Astrocyte (in vitro differentiated cells and primary cell): ENCODE data around the gene ELK4. TPM values are rescaled to one million over a fixed set of nuclear protein-coding genes. Genes with fewer than 3 reads are reported as not detected.

Experiments used
- DNase-seq: peaks from one replicate; pipeline ENCODE4 v3.0.0-alpha.2; 2010; ENCODE audit warnings: low read depth
- FAIRE-seq: peaks from 2 replicates; lab custom pipeline; 2011; peaks lifted over from hg19 to GRCh38; lab: Jason Lieb, UNC
- H2AFZ ChIP-seq: 2 replicates; pipeline ENCODE4 v1.6.0; 2012; ENCODE audit warnings: low read depth, low read length, inconsistent platforms
- H3K27ac ChIP-seq: 2 replicates; pipeline ENCODE4 v1.5.1; 2011; ENCODE audit warnings: low read depth, low read length, inconsistent platforms
- H3K27me3 ChIP-seq: 2 replicates; pipeline ENCODE4 v1.6.0; 2011; ENCODE audit warnings: low read length, inconsistent platforms; ENCODE audit not compliant: insufficient read depth
- H3K36me3 ChIP-seq: 2 replicates; pipeline ENCODE4 v1.5.1; 2011; ENCODE audit warnings: low read length, inconsistent platforms; ENCODE audit not compliant: insufficient read depth
- H3K4me1 ChIP-seq: 2 replicates; pipeline ENCODE4 v1.5.1; 2011; ENCODE audit warnings: low read length, inconsistent platforms; ENCODE audit not compliant: insufficient read depth
- H3K4me2 ChIP-seq: 2 replicates; pipeline ENCODE4 v1.6.0; 2012; ENCODE audit warnings: low read length, inconsistent platforms
- H3K4me3 ChIP-seq: 2 replicates; pipeline ENCODE4 v1.5.1; 2011; ENCODE audit warnings: low read depth, mild to moderate bottlenecking, low read length, inconsistent platforms; ENCODE audit not compliant: insufficient read depth
- H3K79me2 ChIP-seq: 2 replicates; pipeline ENCODE4 v1.6.0; 2012; ENCODE audit warnings: mild to moderate bottlenecking, low read length, inconsistent platforms; ENCODE audit not compliant: insufficient read depth
- H3K9ac ChIP-seq: 2 replicates; pipeline ENCODE4 v1.6.0; 2012; ENCODE audit warnings: mild to moderate bottlenecking, low read length, inconsistent platforms
- H3K9me3 ChIP-seq: 2 replicates; pipeline ENCODE4 v1.5.1; 2012; ENCODE audit warnings: low read depth, mild to moderate bottlenecking, low read length, inconsistent platforms; ENCODE audit not compliant: insufficient read depth
- H4K20me1 ChIP-seq: 2 replicates; pipeline ENCODE4 v1.6.0; 2012; ENCODE audit warnings: low read length, inconsistent platforms; ENCODE audit not compliant: insufficient read depth
- H3K27ac Mint-ChIP-seq: one replicate; pipeline ENCODE4 v1.8.0; 2021; ENCODE audit warnings: mild to moderate bottlenecking, mixed read lengths; ENCODE audit not compliant: unreplicated experiment
- H3K27me3 Mint-ChIP-seq: one replicate; pipeline ENCODE4 v1.8.0; 2021; ENCODE audit warnings: low read depth, mixed read lengths; ENCODE audit not compliant: unreplicated experiment
- H3K36me3 Mint-ChIP-seq: one replicate; pipeline ENCODE4 v1.8.0; 2021; ENCODE audit warnings: low read depth, mixed read lengths; ENCODE audit not compliant: unreplicated experiment
- H3K4me1 Mint-ChIP-seq: one replicate; pipeline ENCODE4 v1.8.0; 2021; ENCODE audit warnings: low read depth, mixed read lengths; ENCODE audit not compliant: unreplicated experiment
- H3K4me3 Mint-ChIP-seq: one replicate; pipeline ENCODE4 v1.8.0; 2021; ENCODE audit warnings: mild to moderate bottlenecking, moderate library complexity, mixed read lengths; ENCODE audit not compliant: unreplicated experiment
- H3K9me3 Mint-ChIP-seq: one replicate; pipeline ENCODE4 v1.8.0; 2021; ENCODE audit warnings: mild to moderate bottlenecking, mixed read lengths; ENCODE audit not compliant: unreplicated experiment
- EZH2 ChIP-seq: IDR thresholded peaks from 2 replicates; pipeline ENCODE4 v1.6.1; 2012; ENCODE audit warnings: mild to moderate bottlenecking, low read length, inconsistent platforms; ENCODE audit not compliant: insufficient read depth
- total RNA-seq: library from RNA; stranded (reverse); gene quantifications from 2 replicates; pipeline ENCODE4 v1.2.1, GENCODE V29; 2021
- TF ChIP-seq, protein P1 (sequence below): IDR thresholded peaks from 2 replicates; pipeline ENCODE4 v1.5.1; 2011; ENCODE audit warnings: low read depth, mild to moderate bottlenecking, inconsistent platforms, low read length, moderate library complexity; ENCODE audit not compliant: insufficient read depth

The ELK4 gene
- total RNA-seq, 1 donor from 2014 or later: 31.3 TPM

- DNase-seq (peak; percentile 98), FAIRE-seq (no peak)
- H3K27me3 ChIP-seq: no peaks in the 10 kb centered on the region
- peak overlapping the region; percentile 38 for H3K4me3 ChIP-seq
- H3K4me1 Mint-ChIP-seq: peaks cover 25% of the 10 kb centered on the region
- peak overlapping the region; percentile 89 for H3K27ac Mint-ChIP-seq
- peak overlapping the region; percentile 72 for H3K9ac ChIP-seq
- no peaks in the 10 kb centered on the region for H3K79me2 ChIP-seq
- H3K9me3 ChIP-seq: no peaks in the 10 kb centered on the region
- no peak overlapping the region for H3K4me3 Mint-ChIP-seq
- no peaks in the 10 kb centered on the region for H4K20me1 ChIP-seq
- H3K4me1 ChIP-seq: peaks cover 30% of the 10 kb centered on the region
- no peaks in the 10 kb centered on the region for H3K27me3 Mint-ChIP-seq
- TF ChIP-seq, protein P1, sequence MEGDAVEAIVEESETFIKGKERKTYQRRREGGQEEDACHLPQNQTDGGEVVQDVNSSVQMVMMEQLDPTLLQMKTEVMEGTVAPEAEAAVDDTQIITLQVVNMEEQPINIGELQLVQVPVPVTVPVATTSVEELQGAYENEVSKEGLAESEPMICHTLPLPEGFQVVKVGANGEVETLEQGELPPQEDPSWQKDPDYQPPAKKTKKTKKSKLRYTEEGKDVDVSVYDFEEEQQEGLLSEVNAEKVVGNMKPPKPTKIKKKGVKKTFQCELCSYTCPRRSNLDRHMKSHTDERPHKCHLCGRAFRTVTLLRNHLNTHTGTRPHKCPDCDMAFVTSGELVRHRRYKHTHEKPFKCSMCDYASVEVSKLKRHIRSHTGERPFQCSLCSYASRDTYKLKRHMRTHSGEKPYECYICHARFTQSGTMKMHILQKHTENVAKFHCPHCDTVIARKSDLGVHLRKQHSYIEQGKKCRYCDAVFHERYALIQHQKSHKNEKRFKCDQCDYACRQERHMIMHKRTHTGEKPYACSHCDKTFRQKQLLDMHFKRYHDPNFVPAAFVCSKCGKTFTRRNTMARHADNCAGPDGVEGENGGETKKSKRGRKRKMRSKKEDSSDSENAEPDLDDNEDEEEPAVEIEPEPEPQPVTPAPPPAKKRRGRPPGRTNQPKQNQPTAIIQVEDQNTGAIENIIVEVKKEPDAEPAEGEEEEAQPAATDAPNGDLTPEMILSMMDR: no peak
- no peak for TF ChIP-seq EZH2
- peaks cover 6% of the 10 kb centered on the region for H3K36me3 Mint-ChIP-seq
- H3K4me2 ChIP-seq: peak overlapping the region; percentile 79
- H3K36me3 ChIP-seq: no peaks in the 10 kb centered on the region
- H3K9me3 Mint-ChIP-seq: no peaks in the 10 kb centered on the region
- peak overlapping the region; percentile 88 for H3K27ac ChIP-seq
- H2AFZ ChIP-seq: peak overlapping the region; percentile 25
Observed at GRCh38 chr1:205598841-205599668, 32.8 kb downstream of the ELK4 start.

DNA sequence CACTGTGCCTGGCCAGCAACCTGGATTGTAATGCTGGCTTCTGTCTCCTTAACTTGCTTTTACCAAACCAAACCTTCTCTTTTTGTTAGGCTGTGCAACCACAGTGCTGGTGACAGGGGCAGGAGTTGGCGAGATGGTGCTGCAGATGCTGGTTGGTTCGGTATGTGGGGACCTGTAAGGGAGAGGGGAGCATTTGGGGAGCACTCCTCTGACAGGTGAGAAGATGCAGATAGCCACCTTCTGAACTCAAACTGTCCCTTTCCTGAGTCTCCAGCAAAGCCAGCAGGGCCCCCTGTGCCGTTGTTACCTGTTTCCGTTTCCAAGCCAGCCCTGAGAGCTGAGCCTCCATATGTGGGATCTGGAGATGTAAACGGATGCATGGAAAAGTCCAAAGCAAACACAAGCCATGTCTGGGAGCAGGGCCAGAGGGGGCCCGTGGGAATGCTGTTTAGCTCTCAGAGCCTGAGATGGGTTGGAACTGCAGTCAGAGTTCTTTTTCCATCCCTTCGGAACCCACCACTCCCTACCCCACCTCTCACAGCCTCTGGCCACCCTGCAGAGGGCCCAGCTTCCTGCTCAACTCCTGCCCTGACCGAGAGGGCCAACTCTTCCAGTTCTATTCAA, 34.0 kb downstream of the ELK4 start:
- Mint-ChIP-seq H3K9me3 (no peaks in the 10 kb centered on the region), H3K27ac (no peak overlapping the region), H3K36me3 (peaks cover 6% of the 10 kb centered on the region), H3K4me3 (no peak overlapping the region), H3K27me3 (no peaks in the 10 kb centered on the region), H3K4me1 (peaks cover 25% of the 10 kb centered on the region)
- Histone ChIP-seq H3K79me2 (no peaks in the 10 kb centered on the region), H3K27me3 (no peaks in the 10 kb centered on the region), H3K9me3 (no peaks in the 10 kb centered on the region), H3K9ac (no peak overlapping the region), H2AFZ (no peak overlapping the region), H3K4me1 (peaks cover 30% of the 10 kb centered on the region), H3K4me3 (no peak overlapping the region), H3K36me3 (no peaks in the 10 kb centered on the region), H3K27ac (no peak overlapping the region), H3K4me2 (no peak overlapping the region), H4K20me1 (no peaks in the 10 kb centered on the region)
- DNase-seq: no peak
- no peak for TF ChIP-seq EZH2
- TF ChIP-seq, protein P1: no peak
- no peak for FAIRE-seq

GRCh38 chr1:205596876-205597275, 34.9 kb downstream of the ELK4 start:
- Histone ChIP-seq H3K27me3 (no peaks in the 10 kb centered on the region), H2AFZ (no peak overlapping the region), H3K27ac (no peak overlapping the region), H3K9ac (no peak overlapping the region), H3K9me3 (no peaks in the 10 kb centered on the region), H3K36me3 (no peaks in the 10 kb centered on the region), H3K4me1 (peaks cover 32% of the 10 kb centered on the region), H3K79me2 (no peaks in the 10 kb centered on the region), H3K4me3 (no peak overlapping the region), H4K20me1 (no peaks in the 10 kb centered on the region), H3K4me2 (no peak overlapping the region)
- TF ChIP-seq EZH2: no peak
- TF ChIP-seq, protein P1: no peak
- Mint-ChIP-seq H3K27ac (no peak overlapping the region), H3K36me3 (peaks cover 6% of the 10 kb centered on the region), H3K9me3 (no peaks in the 10 kb centered on the region), H3K27me3 (no peaks in the 10 kb centered on the region), H3K4me3 (no peak overlapping the region), H3K4me1 (peaks cover 23% of the 10 kb centered on the region)
- FAIRE-seq (no peak), DNase-seq (no peak)
